ENCODE results near the gene CYP24A1.
A peak's percentile ranks its signal among the peaks of the same experiment; 100 is the strongest.

The CYP24A1 gene

DNA sequence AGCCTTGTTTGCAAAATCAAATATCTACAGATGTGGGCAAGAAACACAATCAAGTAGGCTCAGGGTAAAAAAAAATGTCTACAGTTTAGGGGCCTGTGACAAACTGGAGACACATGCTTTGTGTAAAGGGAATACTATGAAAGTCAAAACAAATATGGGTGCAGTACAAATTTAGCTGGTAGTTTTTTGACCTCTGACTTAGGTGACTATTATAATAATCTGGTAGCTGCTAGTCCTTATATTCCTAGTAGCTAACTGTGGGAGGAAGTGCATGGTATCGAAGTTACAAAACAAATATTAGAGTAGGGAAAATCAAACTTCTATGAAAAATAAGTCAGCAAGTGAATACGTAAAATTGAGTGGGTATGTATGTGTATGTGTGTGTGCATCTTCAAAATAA lies 35.4 kb downstream of the CYP24A1 start:
- no peak for DNase-seq (ENCODE audit: low read depth in 2 of 2)
- TF ChIP-seq, protein P1, sequence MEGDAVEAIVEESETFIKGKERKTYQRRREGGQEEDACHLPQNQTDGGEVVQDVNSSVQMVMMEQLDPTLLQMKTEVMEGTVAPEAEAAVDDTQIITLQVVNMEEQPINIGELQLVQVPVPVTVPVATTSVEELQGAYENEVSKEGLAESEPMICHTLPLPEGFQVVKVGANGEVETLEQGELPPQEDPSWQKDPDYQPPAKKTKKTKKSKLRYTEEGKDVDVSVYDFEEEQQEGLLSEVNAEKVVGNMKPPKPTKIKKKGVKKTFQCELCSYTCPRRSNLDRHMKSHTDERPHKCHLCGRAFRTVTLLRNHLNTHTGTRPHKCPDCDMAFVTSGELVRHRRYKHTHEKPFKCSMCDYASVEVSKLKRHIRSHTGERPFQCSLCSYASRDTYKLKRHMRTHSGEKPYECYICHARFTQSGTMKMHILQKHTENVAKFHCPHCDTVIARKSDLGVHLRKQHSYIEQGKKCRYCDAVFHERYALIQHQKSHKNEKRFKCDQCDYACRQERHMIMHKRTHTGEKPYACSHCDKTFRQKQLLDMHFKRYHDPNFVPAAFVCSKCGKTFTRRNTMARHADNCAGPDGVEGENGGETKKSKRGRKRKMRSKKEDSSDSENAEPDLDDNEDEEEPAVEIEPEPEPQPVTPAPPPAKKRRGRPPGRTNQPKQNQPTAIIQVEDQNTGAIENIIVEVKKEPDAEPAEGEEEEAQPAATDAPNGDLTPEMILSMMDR (IDR thresholded peaks at IDR 0.05; ENCODE audit: low read depth, low read length): no peak
- H3K4me3 ChIP-seq (replicated peaks in 1 of 2; ENCODE audit: low read depth in 2 of 2, low read length in 2 of 2): no peak overlapping the region

DNA sequence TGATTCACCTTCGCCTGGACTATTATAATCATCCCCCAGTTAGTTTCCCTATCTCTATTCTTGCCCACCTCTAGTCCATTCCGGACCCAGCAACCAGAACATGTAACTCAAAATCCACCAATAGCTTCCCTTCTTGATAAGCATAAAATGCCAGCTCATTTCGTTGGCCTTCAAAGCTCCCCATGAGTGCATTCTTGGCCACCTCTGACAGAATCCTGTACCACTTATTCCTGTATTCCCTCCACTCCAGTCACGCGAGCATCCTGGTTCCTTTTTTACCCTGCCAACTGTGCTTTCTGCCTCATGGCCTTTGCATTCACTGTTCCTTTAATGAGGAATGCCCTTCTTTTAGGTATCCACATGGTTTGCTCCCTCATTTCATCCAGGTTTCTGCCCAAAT lies 36.7 kb downstream of the CYP24A1 start:
- no peak overlapping the region for H3K4me3 ChIP-seq (replicated peaks in 1 of 2; ENCODE audit: low read depth in 2 of 2, low read length in 2 of 2)
- TF ChIP-seq, protein P1 (IDR thresholded peaks at IDR 0.05; ENCODE audit: low read depth, low read length): no peak
- peak in 1 of 2 donors; percentile 36 for DNase-seq (ENCODE audit: low read depth in 2 of 2)

DNA sequence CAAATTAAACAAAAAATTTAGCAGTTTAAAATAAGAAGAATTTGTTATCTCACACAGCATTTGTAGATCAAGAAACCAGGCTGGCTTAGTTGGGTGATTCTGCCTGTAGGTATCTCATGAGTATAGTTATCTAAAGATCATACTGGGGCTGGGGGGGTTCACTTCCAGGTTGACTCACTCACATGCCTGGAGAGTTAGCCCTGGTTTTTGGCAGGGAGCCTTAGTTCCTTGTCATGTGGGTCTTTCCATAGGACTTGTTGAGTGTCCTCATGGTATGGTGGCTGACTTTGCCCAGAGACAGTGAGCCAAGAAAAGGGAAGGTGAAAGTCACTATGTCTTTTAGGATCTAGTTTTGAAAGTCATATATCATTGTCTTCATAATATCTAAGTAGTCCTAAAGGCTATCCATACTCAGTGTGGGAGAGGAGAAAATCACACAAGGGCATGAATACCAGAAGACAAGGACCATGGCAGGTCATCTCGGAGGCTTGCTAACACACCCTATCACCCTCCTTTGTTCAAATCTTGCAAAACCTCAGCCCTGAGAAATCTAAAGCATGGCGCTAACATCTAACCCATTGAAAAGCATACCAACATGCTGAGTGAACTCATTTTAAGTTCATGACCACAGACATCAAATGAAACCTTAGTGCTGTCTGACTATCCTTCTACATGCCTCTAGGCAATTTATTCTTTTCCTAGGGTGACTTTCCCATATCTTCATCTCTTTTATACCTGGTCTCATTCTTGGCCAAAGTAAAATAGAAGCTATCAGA lies 39.2 kb downstream of the CYP24A1 start:
- TF ChIP-seq, protein P1 (IDR thresholded peaks at IDR 0.05; ENCODE audit: low read depth, low read length): no peak
- H3K4me3 ChIP-seq (replicated peaks in 1 of 2; ENCODE audit: low read depth in 2 of 2, low read length in 2 of 2): no peak overlapping the region
- peak in 1 of 2 donors; percentile 76 for DNase-seq (ENCODE audit: low read depth in 2 of 2)

DNA sequence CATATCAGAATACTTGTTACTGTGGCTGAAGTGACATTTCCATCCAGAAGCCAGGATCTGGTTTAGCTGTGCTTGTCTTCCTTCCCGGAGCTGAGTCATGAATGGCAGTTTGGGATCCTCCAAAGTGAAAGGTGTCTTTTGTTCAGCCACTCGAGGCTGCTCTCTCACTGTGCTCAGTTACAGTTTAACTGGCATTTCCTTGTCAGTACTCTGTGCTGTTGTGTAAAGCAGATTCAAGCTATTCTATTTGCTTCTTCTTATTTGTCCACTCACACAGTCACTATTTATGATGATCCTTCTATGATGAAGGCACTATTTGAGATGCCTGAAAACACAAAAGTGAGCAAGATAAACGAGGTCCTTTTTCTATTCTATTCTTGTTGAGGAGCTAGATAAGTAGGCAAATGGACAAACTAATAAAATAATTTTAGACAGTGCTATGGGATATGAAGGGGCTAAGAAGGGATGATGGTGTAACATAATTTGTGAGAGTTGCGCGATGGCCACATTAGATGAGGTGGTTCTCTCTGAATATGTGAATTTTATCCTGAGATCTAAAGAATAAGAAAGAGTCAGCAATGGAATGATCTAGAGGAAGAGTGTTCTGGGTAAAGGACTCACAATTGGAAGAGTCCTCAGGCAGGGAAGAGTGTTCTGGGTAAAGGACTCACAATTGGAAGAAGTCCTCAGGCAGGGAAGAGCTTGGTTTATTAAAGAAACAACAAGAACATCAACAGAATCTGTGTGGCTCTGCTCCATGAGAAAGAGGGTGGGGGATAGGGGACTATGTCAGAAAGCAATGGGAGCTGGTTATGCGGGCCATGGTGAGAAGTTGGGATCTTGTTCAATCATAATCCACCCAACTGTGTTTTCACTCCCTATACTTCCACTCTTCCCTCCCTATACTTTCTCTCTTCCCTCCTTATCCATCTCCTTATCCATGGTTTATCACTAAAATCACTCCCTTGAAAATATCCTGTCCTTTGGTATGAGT lies 40.1 kb downstream of the CYP24A1 start:
- TF ChIP-seq, protein P1 (IDR thresholded peaks at IDR 0.05; ENCODE audit: low read depth, low read length): no peak
- peak; percentile 16 to 58 for DNase-seq (ENCODE audit: low read depth in 2 of 2)
- no peak overlapping the region for H3K4me3 ChIP-seq (replicated peaks in 1 of 2; ENCODE audit: low read depth in 2 of 2, low read length in 2 of 2)

DNA sequence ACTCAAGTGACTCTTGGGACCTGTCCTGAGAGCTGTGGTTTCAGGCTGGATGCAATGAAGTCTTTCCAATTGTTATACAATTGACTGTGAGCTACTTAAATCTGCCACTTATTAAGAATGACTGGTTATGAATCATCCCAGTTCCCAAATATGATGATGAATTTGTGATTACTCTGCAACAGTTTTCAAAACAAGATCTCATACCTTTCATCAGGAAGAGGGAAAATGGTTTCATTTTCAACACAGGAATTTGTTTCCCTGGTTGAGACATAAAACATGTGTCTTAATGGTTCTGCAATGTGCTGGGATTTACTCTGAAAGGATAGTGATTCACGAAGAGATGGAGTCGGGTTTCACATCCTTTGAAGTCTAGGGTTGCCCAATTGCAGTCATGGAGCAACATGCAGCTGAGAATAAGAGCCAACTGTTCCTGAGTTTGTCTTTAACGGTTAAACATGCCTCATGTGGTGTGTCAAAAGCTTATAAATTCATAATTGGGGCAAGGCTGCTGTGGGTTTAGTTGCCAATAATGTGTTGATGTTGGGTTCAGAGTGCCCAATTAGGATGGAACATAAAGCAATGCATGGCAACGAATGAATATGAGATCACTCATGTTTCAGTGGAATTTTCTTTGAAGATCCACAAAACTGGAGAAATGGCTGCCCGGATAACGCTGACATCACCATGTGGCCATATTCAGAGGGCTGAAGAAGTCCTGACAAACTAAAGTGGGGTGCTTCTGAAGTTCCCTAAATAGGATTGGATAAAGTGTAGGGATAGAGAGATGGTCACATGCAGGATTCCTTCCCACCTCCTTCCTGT lies 41.0 kb downstream of the CYP24A1 start:
- H3K4me3 ChIP-seq (replicated peaks in 1 of 2; ENCODE audit: low read depth in 2 of 2, low read length in 2 of 2): no peak overlapping the region
- TF ChIP-seq, protein P1 (IDR thresholded peaks at IDR 0.05; ENCODE audit: low read depth, low read length): no peak
- peak; percentile 97 to 99 for DNase-seq (ENCODE audit: low read depth in 2 of 2)
